GM21723 (cell line): ENCODE data around the gene GPR62.

Experiments
- ATAC-seq: cut with Tn5 transposase; IDR thresholded peaks from one replicate; pipeline ENCODE4 v1.9.1; 2021; ENCODE audit warnings: mild to moderate bottlenecking, moderate library complexity; ENCODE audit not compliant: unreplicated experiment

The GPR62 gene

GRCh38 chr3:51968883-51969678 lies 13.9 kb downstream of the GPR62 start:
- ATAC-seq = no peak

GRCh38 chr3:51969841-51970240 lies 14.7 kb downstream of the GPR62 start:
- ATAC-seq = no peak

- no peak for ATAC-seq
Measured at GRCh38 chr3:51970606-51971300, 15.6 kb downstream of the GPR62 start.

- no peak for ATAC-seq
Measured at GRCh38 chr3:51971350-51971749, 16.2 kb downstream of the GPR62 start.

GRCh38 chr3:51974277-51974962 lies 19.2 kb downstream of the GPR62 start:
- peak; percentile 4 for ATAC-seq

GRCh38 chr3:51974963-51975851 lies 20.0 kb downstream of the GPR62 start, which contains the start of gene ABHD14A:
Gene ABHD14A (plus strand): TSS chr3:51975064. CDS start chr3:51975136, 72 bp downstream.
- peak; percentile 51 for ATAC-seq

- no peak for ATAC-seq
Measured at GRCh38 chr3:51975852-51976549, 20.8 kb downstream of the GPR62 start.

- no peak for ATAC-seq
Measured at GRCh38 chr3:51977446-51978142, 22.4 kb downstream of the GPR62 start.

DNA sequence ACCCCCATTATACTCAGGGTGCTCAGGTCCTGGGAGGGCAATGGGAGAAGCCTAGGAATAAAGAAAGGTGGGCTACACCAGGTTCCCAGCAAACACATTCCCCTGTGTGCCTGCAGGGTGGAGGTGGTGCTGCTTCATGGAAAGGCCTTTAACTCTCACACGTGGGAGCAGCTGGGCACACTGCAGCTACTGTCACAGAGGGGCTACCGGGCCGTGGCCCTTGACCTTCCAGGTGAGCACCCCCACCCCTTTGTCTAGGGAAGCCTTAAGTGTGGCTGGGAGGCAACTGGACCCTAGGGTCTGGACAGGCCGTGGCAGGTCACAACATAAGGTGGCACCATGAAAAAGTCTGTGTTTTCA lies 22.9 kb downstream of the GPR62 start:
- no peak for ATAC-seq

- ATAC-seq = no peak
Measured at GRCh38 chr3:51980253-51980652, 25.1 kb downstream of the GPR62 start.

- peak; percentile 47 for ATAC-seq
Measured at GRCh38 chr3:51982352-51982837, 27.2 kb downstream of the GPR62 start.

DNA sequence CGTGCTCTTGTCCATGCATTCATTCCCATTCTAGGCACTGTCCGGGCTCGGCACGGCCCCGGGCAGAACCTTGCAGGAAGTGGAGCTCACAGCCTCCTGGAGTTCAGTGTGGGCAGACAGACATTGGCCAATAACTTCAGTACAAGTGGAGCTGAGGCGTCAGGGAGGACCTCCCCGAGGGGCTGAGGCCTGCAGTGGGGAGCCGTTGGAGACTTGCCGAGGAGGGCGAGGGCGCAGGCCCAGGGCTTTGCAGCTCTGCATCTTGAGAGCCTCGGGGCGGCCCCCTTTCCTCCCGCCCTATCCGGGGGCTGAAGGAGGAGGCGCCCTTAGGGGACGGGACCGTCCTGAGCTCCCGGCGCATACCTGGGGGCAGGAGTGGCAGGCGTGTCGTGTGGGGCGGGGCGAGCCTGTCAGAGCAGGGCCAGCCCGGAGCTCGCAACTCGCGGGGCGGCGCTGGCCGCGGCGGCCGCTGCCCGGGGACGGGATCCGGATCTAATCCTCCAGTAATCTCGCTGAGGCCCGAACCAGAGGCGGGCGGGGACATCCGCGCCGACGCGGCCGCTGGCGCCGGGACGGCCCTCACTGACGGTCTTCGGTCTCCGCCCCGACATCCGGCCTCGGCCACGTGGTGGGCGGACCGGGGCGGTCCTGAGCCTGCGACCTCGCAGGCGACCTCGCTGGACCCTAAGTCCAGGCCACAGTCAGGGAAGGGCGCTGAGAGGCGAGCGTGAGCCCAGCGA lies 27.8 kb downstream of the GPR62 start, which contains the start of gene ACY1:
Gene ACY1, plus strand, starts transcription at position 698 of the 740 bp plus-strand sequence. CDS start 530 bp downstream, outside the sequence.
- peak; percentile 75 for ATAC-seq

- no peak for ATAC-seq
Measured at GRCh38 chr3:51983578-51984268, 28.5 kb downstream of the GPR62 start.

- ATAC-seq = no peak
Measured at GRCh38 chr3:51984269-51984647, 29.1 kb downstream of the GPR62 start.

GRCh38 chr3:51985063-51985462 lies 29.9 kb downstream of the GPR62 start:
- no peak for ATAC-seq

DNA sequence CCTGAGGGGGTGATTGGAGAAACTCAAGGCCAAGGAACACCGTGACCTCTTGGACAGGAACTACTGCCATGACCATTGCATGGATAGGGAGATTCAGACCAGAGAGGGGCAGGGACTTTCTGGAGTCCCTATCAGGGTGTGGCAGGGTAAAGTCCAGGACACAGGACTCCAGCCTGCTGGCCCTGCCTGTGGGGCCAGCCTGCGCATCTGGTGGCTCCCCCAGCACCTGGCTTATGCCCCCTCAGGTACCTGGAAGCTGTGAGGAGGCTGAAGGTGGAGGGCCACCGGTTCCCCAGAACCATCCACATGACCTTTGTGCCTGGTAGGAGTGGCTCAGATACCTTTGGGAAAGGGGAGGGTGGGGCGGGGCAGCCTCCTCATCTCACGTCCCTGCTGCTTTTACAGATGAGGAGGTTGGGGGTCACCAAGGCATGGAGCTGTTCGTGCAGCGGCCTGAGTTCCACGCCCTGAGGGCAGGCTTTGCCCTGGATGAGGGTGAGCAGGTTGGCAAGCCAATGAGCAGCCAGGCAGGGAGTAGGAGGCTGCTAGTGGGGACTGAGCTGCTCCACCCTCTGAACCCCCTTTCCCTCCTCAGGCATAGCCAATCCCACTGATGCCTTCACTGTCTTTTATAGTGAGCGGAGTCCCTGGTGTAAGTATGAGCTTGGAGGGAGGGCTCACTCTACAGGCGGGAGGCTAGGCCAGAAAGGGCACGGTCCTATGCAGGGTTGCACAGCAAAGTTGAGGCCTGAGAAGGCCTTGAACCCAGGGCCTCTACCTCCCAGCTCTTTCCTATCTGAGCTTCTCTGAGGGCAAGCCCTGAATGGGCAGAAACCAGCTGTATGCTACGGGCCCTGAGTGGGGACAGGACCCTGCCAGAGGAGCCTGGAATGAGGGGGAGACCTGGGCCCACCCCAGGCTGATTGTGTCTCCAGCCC lies 31.1 kb downstream of the GPR62 start:
- no peak for ATAC-seq

GRCh38 chr3:51987568-51987967 lies 32.4 kb downstream of the GPR62 start:
- no peak for ATAC-seq
